ENCODE measurements around the gene CLN5. TPM values are rescaled to one million over a fixed set of nuclear protein-coding genes. Genes with fewer than 3 reads are reported as not detected.

Gene CLN5
- total and polyA plus RNA-seq, 2 of the 13 experiments (the other 11 are each of a cell fraction or from before 2014, with no cell fraction given) = 10.1 to 13.7 TPM

DNA sequence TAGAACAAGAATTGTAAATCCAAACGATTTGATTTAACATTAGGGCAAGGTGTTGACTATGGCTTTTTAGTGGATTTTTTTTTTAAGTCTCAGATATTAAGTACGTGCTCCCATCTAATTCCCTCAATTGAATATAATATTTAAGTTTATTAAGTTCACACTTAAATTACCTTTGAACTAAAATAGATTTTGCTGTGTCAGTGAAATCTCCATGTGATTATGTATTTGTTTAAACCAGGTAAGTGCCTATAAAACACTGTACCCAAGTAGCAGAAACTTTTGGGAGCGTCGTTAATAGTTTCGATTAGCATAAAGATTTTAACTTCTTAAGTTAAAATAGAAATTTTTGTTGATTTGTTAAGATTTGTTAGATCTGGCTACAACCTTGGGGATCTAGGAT lies 1.6 kb downstream of the CLN5 start:
- H3K9me3 ChIP-seq (ENCODE audit: low read length) = no peaks in the 10 kb centered on the region
- no peak overlapping the region for H2AFZ ChIP-seq (ENCODE audit: low read length)
- in situ Hi-C loops (cut with HindIII; ENCODE audit: extremely low pct_ligation_motif_present, low pct_unique_long_range_greater_than_20kb) (no loop called here), intact Hi-C loops (cut with micrococcal nuclease; ENCODE audit: unreplicated experiment) (no loop called here)
- 83% methylated on average over 5 of the region's 5 CpGs for WGBS (ENCODE audit: low lambda C conversion rate)
- H3K36me3 ChIP-seq (replicated peaks in 1 of 2; ENCODE audit: control insufficient read depth in 1 of 2, insufficient read depth in 2 of 2, low read length in 2 of 2) = 0 out of 5 replicates have a peak, but pooled peaks cover 0 to 4% of the 10 kb centered on the region in 2 experiments
- peak overlapping the region in 2 of 3 experiments; percentile 73 to 80; a peak in 1 of 6 replicates for H3K4me3 ChIP-seq (replicated peaks in 1 of 3; ENCODE audit: insufficient read depth in 1 of 3, low read depth in 2 of 3, low read length in 3 of 3)
- ATAC-seq (no peak), FAIRE-seq (no peak), DNase-seq (ENCODE audit: low spot score) (no peak)
- peaks cover 23% of the 10 kb centered on the region for H3K4me1 ChIP-seq (ENCODE audit: insufficient read depth, low read length)
- H3K27ac ChIP-seq (ENCODE audit: extremely low read length, insufficient read depth, low read length) = no peak overlapping the region
- ChIA-PET POLR2A (interaction anchor here (2.3 kb wide), 1 partner anchor 33 kb away, joined by 12 read pairs; the partner anchor contains the start of gene FBXL3), CTCF (ENCODE audit: low intra/inter-chr PET ratio, low total read pairs) (no interaction called here)
- no peak overlapping the region for H3K9ac ChIP-seq (ENCODE audit: insufficient read depth, low read depth, low read length)
- H3K4me2 ChIP-seq (ENCODE audit: low read depth, low read length) = 0 out of 2 replicates have a peak overlapping the region, but pooled peaks have one; percentile 5
- no peaks in the 10 kb centered on the region for H4K20me1 ChIP-seq (ENCODE audit: insufficient read depth, low read length)
- no peaks in the 10 kb centered on the region for H3K79me2 ChIP-seq (ENCODE audit: insufficient read depth, low read length)
- TF ChIP-seq MAFK (conservative IDR thresholded peaks at IDR 0.05 in 1 of 2, IDR thresholded peaks at IDR 0.05 in 1 of 2; ENCODE audit: low read length in 2 of 2) (peak; percentile 71 to 89), MAFF (IDR thresholded peaks at IDR 0.05; ENCODE audit: low read depth, low read length) (peak; percentile 77), SRSF4 (IDR thresholded peaks at IDR 0.05; ENCODE audit: low read depth, low read length, poor library complexity, severe bottlenecking) (no peak)
- H3K27me3 ChIP-seq (ENCODE audit: control insufficient read depth in 1 of 2, insufficient read depth in 2 of 2, low read length in 2 of 2) = peaks cover 0 to under 1% of the 10 kb centered on the region in 2 experiments; a peak in 2 of 5 replicates
- BruUV-seq (replicated peaks) = no TSS peak

- H3K9ac ChIP-seq (ENCODE audit: insufficient read depth, low read depth, low read length) = no peak overlapping the region
- no peaks in the 10 kb centered on the region for H3K9me3 ChIP-seq (ENCODE audit: low read length)
- no peak overlapping the region for H3K4me3 ChIP-seq (replicated peaks in 1 of 3; ENCODE audit: insufficient read depth in 1 of 3, low read depth in 2 of 3, low read length in 3 of 3)
- no peak overlapping the region for H3K27ac ChIP-seq (ENCODE audit: extremely low read length, insufficient read depth, low read length)
- 98% methylated on average over 3 of the region's 3 CpGs for WGBS (ENCODE audit: low lambda C conversion rate)
- FAIRE-seq = no peak
- in situ Hi-C loops (cut with HindIII; ENCODE audit: extremely low pct_ligation_motif_present, low pct_unique_long_range_greater_than_20kb) (no loop called here), intact Hi-C loops (cut with micrococcal nuclease; ENCODE audit: unreplicated experiment) (no loop called here)
- peaks cover 0 to 8% of the 10 kb centered on the region in 2 experiments; a peak in 3 of 5 replicates for H3K36me3 ChIP-seq (replicated peaks in 1 of 2; ENCODE audit: control insufficient read depth in 1 of 2, insufficient read depth in 2 of 2, low read length in 2 of 2)
- ChIA-PET POLR2A (no interaction called here), CTCF (ENCODE audit: low intra/inter-chr PET ratio, low total read pairs) (no interaction called here)
- no peaks in the 10 kb centered on the region; a peak in 2 of 5 replicates for H3K27me3 ChIP-seq (ENCODE audit: control insufficient read depth in 1 of 2, insufficient read depth in 2 of 2, low read length in 2 of 2)
- BruUV-seq (replicated peaks) = no TSS peak
- no peak for ATAC-seq
- no peak for DNase-seq (ENCODE audit: low spot score)
- no peak overlapping the region for H3K4me2 ChIP-seq (ENCODE audit: low read depth, low read length)
- H3K79me2 ChIP-seq (ENCODE audit: insufficient read depth, low read length) = no peaks in the 10 kb centered on the region
- peaks cover 23% of the 10 kb centered on the region for H3K4me1 ChIP-seq (ENCODE audit: insufficient read depth, low read length)
- no peak overlapping the region for H2AFZ ChIP-seq (ENCODE audit: low read length)
- H4K20me1 ChIP-seq (ENCODE audit: insufficient read depth, low read length) = no peaks in the 10 kb centered on the region
- TF ChIP-seq HNRNPK (IDR thresholded peaks at IDR 0.05; ENCODE audit: low read depth, low read length, poor library complexity, severe bottlenecking) (no peak), ZNF598 (CRISPR knock-in tag; IDR thresholded peaks at IDR 0.05; ENCODE audit: borderline replicate concordance) (no peak), ZNF292 (CRISPR knock-in tag; IDR thresholded peaks at IDR 0.05; ENCODE audit: borderline replicate concordance, low read depth) (no peak), SMYD3 (CRISPR knock-in tag; IDR thresholded peaks at IDR 0.05) (no peak), TFDP1 (CRISPR knock-in tag; IDR thresholded peaks at IDR 0.05; ENCODE audit: borderline replicate concordance) (no peak), ZNF44 (CRISPR knock-in tag; IDR thresholded peaks at IDR 0.05) (no peak), ZNF280D (CRISPR knock-in tag; IDR thresholded peaks at IDR 0.05) (no peak), STAT5B (CRISPR knock-in tag; IDR thresholded peaks at IDR 0.05) (no peak), SRY (CRISPR knock-in tag; IDR thresholded peaks at IDR 0.05) (no peak), MEF2D (CRISPR knock-in tag; IDR thresholded peaks at IDR 0.05) (no peak)
- TF ChIP-seq, protein P1, sequence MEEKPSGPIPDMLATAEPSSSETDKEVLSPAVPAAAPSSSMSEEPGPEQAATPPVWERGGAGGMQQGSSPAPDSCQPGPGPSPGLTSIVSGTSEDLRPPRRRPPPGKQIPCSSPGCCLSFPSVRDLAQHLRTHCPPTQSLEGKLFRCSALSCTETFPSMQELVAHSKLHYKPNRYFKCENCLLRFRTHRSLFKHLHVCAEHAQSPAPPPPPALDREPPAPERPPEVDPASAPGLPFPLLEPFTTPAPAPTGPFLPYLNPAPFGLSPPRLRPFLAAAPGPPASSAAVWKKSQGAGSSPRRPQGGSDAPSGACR (CRISPR knock-in tag; IDR thresholded peaks at IDR 0.05) = no peak
Measured at GRCh38 chr13:76994281-76994680, 2.4 kb downstream of the CLN5 start.

All from HepG2 (cell line).